Endothelial cell of umbilical vein (primary cell): ENCODE measurements around the gene EEF1A1.

Source experiments
- CTCF ChIP-seq, 2 donors: IDR thresholded peaks; 1 replicate in 1 of 2; 2 replicates in 1 of 2; pipeline ENCODE4 v1.5.1; 2011; ENCODE audit warnings: low read length in 2 of 2, mild to moderate bottlenecking in 2 of 2, moderate library complexity in 2 of 2, control low read depth in 1 of 2, inconsistent platforms in 1 of 2, low read depth in 1 of 2; ENCODE audit not compliant: insufficient read depth in 1 of 2; ENCODE audit errors: extremely low read depth in 1 of 2
- EZH2 ChIP-seq: IDR thresholded peaks from 2 replicates; pipeline ENCODE4 v1.6.1; 2012; ENCODE audit warnings: borderline replicate concordance, low read depth, mild to moderate bottlenecking, moderate library complexity, low read length, inconsistent platforms; ENCODE audit not compliant: severe bottlenecking
- FOS ChIP-seq: IDR thresholded peaks from 2 replicates; pipeline ENCODE4 v1.6.1; 2011; ENCODE audit warnings: mild to moderate bottlenecking, low read length, moderate library complexity, borderline replicate concordance; ENCODE audit not compliant: insufficient read depth
- GATA2 ChIP-seq: IDR thresholded peaks from 2 replicates; pipeline ENCODE4 v1.7.0; 2011; ENCODE audit warnings: low read depth, mild to moderate bottlenecking, moderate library complexity, mixed read lengths, low read length; ENCODE audit not compliant: insufficient read length, insufficient read depth
- MAX ChIP-seq: IDR thresholded peaks from 2 replicates; pipeline ENCODE4 v1.6.1; 2011; ENCODE audit not compliant: insufficient read depth, insufficient read length
- MYC ChIP-seq: IDR thresholded peaks from one replicate; pipeline ENCODE4 v1.6.1; 2011; ENCODE audit warnings: mild to moderate bottlenecking, low read depth, low read length
- POLR2A ChIP-seq: IDR thresholded peaks from 2 replicates; pipeline ENCODE4 v1.6.1; 2012; ENCODE audit warnings: low read depth, mild to moderate bottlenecking, control low read depth, low read length
- POLR2AphosphoS5 ChIP-seq: IDR thresholded peaks from 2 replicates; pipeline ENCODE4 v1.6.1; 2012; ENCODE audit warnings: low read depth, mild to moderate bottlenecking, control low read depth, low read length, moderate library complexity; ENCODE audit not compliant: insufficient read depth

- TF ChIP-seq POLR2A = no peak
- no peak for TF ChIP-seq FOS
- TF ChIP-seq EZH2 = no peak
- no peak for TF ChIP-seq CTCF (IDR thresholded peaks at IDR 0.05; ENCODE audit: extremely low read depth in 1 of 2, insufficient read depth in 1 of 2, low read depth in 1 of 2, low read length in 2 of 2)
- no peak for TF ChIP-seq POLR2AphosphoS5
- no peak for TF ChIP-seq MAX
- no peak for TF ChIP-seq GATA2
- no peak for TF ChIP-seq MYC
Observed at GRCh38 chr6:73534628-73535027, 13.8 kb upstream of the EEF1A1 start.
